GM21390 (cell line): Measurements from ENCODE around the gene TNFAIP8L1.
"Not testable (repeated sequence)": the region's sequence is repeated elsewhere in the genome, so short reads cannot be mapped to it uniquely, and the experiment has no call there.

Source experiments
- ATAC-seq: cut with Tn5 transposase; IDR thresholded peaks from one replicate; pipeline ENCODE4 v1.9.1; 2021; ENCODE audit not compliant: unreplicated experiment

TNFAIP8L1 gene

DNA sequence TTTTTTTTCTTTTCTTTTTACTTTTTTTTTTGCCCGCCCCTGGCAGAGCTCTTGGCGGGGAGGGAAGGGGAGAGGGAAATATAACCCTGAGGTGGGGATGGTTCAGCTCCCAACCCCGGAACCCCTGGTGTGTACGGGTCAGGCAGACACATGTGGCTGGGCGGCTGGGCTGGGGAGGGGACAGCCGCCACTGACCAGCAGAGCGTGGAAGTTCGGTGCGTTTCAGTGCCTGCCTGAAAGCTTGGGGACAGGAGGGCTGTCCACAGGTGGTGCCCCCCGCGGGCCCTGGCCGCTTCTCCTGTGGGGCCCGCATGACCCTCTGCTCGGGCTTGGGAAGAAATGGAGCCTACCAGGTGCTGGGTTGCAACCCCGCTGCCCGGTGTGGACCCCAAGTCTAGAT, 36.0 kb downstream of the TNFAIP8L1 start:
- ATAC-seq, result no peak

- no peak for ATAC-seq
Observed at GRCh38 chr19:4676955-4677731, 37.8 kb downstream of the TNFAIP8L1 start.

- ATAC-seq, result no peak
Observed at GRCh38 chr19:4678881-4679790, 39.8 kb downstream of the TNFAIP8L1 start.

- not testable (repeated sequence) for ATAC-seq
Observed at GRCh38 chr19:4680021-4680420, 40.7 kb downstream of the TNFAIP8L1 start.

GRCh38 chr19:4682417-4683200, 43.3 kb downstream of the TNFAIP8L1 start:
- ATAC-seq, result no peak

DNA sequence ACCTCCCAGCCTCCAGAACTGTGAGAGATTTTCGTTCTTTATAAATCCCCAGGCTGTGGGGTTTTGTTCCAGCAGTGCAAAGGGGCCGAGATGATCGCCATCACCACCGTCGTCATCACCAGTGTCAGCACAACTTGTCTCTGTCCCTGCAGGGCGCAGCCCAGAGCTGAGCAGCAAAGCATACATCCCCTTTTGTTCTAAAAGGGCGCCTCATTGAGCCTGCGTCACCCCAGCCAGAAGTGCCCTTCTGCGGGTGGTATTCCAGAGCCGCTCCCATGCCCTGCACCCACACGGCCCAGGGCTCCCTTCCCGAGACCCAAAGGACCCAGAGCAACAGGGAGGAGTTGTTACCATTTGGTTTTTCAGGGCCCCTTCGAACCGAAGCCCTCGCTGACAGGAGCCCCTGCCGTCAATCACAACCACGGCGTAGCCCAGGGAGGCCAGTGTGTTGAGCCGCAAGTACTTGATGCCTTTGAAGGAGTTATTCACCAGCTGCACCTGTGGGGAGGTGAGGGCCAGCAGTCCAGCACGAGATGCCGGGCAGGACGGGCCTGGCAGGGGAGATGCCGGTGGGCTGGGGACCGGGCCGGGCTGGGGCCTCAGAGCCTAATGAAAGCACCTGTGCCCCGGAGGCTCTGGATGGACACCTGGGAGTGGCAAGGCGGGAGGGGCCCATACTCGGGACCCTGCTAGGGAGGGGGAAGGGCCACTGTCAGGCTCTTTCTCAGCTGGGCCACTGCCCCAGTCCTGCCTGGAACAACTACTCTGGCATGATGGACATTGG, 45.2 kb downstream of the TNFAIP8L1 start:
- no peak for ATAC-seq

DNA sequence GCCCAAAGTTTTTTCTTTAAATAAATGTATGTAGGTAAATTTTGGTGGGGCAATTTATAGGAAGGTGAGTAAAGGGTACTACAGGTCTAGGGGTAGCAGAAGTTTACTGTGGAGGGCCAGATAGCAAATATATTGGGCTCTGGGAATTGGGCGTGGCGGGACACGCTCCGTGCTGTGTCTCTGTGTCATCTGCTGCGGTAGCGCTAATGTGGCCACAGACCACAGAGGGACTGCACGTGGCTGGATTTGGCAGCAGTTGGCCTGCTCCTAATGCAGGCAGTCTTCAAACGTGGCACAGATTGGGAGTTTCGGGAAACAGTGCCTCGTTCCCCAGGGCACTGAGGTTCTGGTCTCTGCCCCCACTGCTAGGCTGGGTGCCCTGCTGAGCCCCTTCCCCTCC, 47.4 kb downstream of the TNFAIP8L1 start:
- no peak for ATAC-seq

GRCh38 chr19:4687396-4687795, 48.1 kb downstream of the TNFAIP8L1 start:
- no peak for ATAC-seq

- ATAC-seq, result no peak
Observed at GRCh38 chr19:4688587-4688986, 49.3 kb downstream of the TNFAIP8L1 start.

DNA sequence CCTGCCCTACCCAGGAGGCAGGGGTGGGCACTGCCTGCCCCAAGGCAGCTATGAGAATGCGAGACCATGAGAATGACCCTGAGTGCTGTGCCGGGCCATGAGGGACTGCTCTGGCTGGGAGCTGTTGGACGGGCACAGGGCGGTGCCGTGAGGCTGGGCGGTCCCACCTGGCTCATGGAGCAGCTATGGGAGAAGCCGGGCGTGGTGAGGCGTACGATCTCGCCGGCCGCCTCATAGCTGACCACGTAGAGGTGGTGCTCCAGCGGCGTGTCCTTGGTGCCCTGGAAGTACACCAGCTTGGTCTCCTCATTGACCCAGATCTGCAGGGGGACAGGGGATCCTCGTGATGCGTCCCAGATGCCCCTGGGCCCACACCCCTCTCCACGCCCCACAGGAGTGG, 50.1 kb downstream of the TNFAIP8L1 start:
- no peak for ATAC-seq

GRCh38 chr19:4690361-4690760, 51.0 kb downstream of the TNFAIP8L1 start:
- ATAC-seq, result no peak

- ATAC-seq, result no peak
Observed at GRCh38 chr19:4691373-4691772, 52.1 kb downstream of the TNFAIP8L1 start.

GRCh38 chr19:4692251-4693077, 53.1 kb downstream of the TNFAIP8L1 start:
- no peak for ATAC-seq

DNA sequence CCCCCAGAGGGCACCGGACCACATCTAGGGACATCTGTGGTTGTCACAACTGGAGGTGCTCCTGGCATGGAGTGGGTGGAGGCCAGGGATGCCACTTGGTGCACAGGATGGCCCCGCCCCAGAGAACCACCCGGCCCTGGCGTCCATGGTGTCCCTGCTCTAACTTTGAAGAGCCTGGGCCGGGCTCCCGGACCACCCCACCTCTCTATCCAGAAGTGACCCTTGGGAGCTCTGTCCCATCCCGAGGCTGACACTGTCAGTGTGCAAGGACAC, 53.7 kb downstream of the TNFAIP8L1 start:
- no peak for ATAC-seq

DNA sequence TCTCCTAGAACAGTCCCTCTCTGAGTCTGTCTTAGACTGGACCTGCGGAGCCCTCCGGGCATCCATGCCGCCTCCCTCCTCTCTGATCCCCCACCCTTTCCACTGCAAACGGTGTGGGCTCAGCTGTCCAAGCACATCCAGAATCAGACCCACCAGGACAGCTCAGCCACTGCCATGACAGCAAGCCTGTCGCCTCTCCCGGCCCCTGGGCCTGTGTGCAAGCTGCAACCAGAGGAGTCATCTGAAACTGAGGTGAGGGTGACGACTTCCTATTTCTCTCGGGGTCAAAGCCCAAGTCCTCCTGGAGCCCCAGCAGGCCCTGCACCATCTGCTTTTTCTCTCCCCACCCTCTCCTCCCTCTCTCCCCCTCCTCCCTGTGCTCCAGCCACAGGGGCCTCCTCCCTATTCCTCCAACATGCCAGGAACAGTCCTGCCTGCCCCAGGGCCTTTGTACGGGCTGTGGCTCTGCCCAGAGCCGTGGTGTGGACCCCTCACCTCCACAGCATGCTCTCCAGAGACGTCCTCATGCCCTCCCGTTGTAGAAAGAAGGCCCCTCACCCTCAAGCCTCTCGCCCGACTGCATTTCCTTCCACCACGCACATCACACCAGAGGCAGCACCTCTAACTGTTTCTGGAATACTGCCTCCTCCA, 54.3 kb downstream of the TNFAIP8L1 start:
- ATAC-seq, result no peak

GRCh38 chr19:4694211-4694987, 55.1 kb downstream of the TNFAIP8L1 start:
- ATAC-seq, result no peak

GRCh38 chr19:4695224-4695731, 56.0 kb downstream of the TNFAIP8L1 start:
- ATAC-seq, result no peak

- no peak for ATAC-seq
Observed at GRCh38 chr19:4697304-4697703, 58.0 kb downstream of the TNFAIP8L1 start.
